H9 (cell line): ENCODE results near the gene TEC. TPM values are rescaled to one million over a fixed set of nuclear protein-coding genes. Genes with fewer than 3 reads are reported as not detected.

Source experiments
- DNase-seq: peaks from one replicate; pipeline ENCODE4 v3.0.0-alpha.2; 2017
- H2AFZ ChIP-seq: one replicate; pipeline ENCODE4 v1.6.1; 2013; ENCODE audit warnings: mild to moderate bottlenecking, low read length, control low read depth, moderate library complexity
- H2AK5ac ChIP-seq: 2 replicates; pipeline ENCODE4 v1.6.1; 2013; ENCODE audit warnings: low read length, control low read depth, mixed read lengths; ENCODE audit not compliant: insufficient read length
- H2BK120ac ChIP-seq: one replicate; pipeline ENCODE4 v1.6.1; 2013; ENCODE audit warnings: low read depth, mild to moderate bottlenecking, low read length, control low read depth, inconsistent platforms; ENCODE audit not compliant: poor library complexity, severe bottlenecking
- H2BK12ac ChIP-seq: 2 replicates; pipeline ENCODE4 v1.6.1; 2013; ENCODE audit warnings: low read length, control low read depth, mixed read lengths, low read depth; ENCODE audit not compliant: insufficient read length
- H2BK15ac ChIP-seq: 2 replicates; pipeline ENCODE4 v1.6.1; 2013; ENCODE audit warnings: low read depth, low read length, control low read depth
- H2BK20ac ChIP-seq: one replicate; pipeline ENCODE4 v1.6.1; 2013; ENCODE audit warnings: low read depth, mild to moderate bottlenecking, low read length, control low read depth, inconsistent platforms; ENCODE audit not compliant: poor library complexity, severe bottlenecking
- H2BK5ac ChIP-seq: 2 replicates; pipeline ENCODE4 v1.6.1; 2013; ENCODE audit warnings: low read length, control low read depth, mixed read lengths; ENCODE audit not compliant: insufficient read length
- H3K14ac ChIP-seq: 2 replicates; pipeline ENCODE4 v1.6.1; 2013; ENCODE audit warnings: low read length, control low read depth; ENCODE audit not compliant: insufficient read depth
- H3K18ac ChIP-seq: 2 replicates; pipeline ENCODE4 v1.6.1; 2013; ENCODE audit warnings: low read depth, mild to moderate bottlenecking, mixed read lengths, low read length, control low read depth; ENCODE audit not compliant: insufficient read length
- H3K23ac ChIP-seq: 2 replicates; pipeline ENCODE4 v1.6.1; 2013; ENCODE audit warnings: low read length, control low read depth, mixed read lengths, low read depth; ENCODE audit not compliant: insufficient read length
- H3K23me2 ChIP-seq: 2 replicates; pipeline ENCODE4 v1.6.1; 2013; ENCODE audit warnings: low read depth, mild to moderate bottlenecking, mixed read lengths, low read length, control low read depth; ENCODE audit not compliant: insufficient read length, poor library complexity, severe bottlenecking
- H3K27ac ChIP-seq: 2 replicates; pipeline ENCODE4 v1.5.1; 2013; ENCODE audit warnings: low read length, control low read depth, mixed read lengths, low read depth; ENCODE audit not compliant: insufficient read length
- H3K27me3 ChIP-seq: 2 replicates; pipeline ENCODE4 v1.6.1; 2013; ENCODE audit warnings: low read length, control low read depth, inconsistent platforms; ENCODE audit not compliant: insufficient read depth
- H3K4ac ChIP-seq: 2 replicates; pipeline ENCODE4 v1.6.1; 2013; ENCODE audit warnings: low read depth, mild to moderate bottlenecking, control low read depth, inconsistent platforms, low read length, moderate library complexity
- H3K4me1 ChIP-seq: 2 replicates; pipeline ENCODE4 v1.6.1; 2013; ENCODE audit warnings: low read length, control low read depth, inconsistent platforms; ENCODE audit not compliant: insufficient read depth
- H3K4me2 ChIP-seq: 2 replicates; pipeline ENCODE4 v1.6.1; 2013; ENCODE audit warnings: low read length, control low read depth, mixed read lengths; ENCODE audit not compliant: insufficient read length, insufficient read depth
- H3K56ac ChIP-seq: 2 replicates; pipeline ENCODE4 v1.6.1; 2013; ENCODE audit warnings: low read depth, mild to moderate bottlenecking, mixed read lengths, low read length, control low read depth; ENCODE audit not compliant: insufficient read length
- H3K79me1 ChIP-seq: 2 replicates; pipeline ENCODE4 v1.6.1; 2013; ENCODE audit warnings: low read depth, mild to moderate bottlenecking, moderate library complexity, low read length, control low read depth, inconsistent platforms; ENCODE audit not compliant: insufficient read depth, poor library complexity, severe bottlenecking
- H3K79me2 ChIP-seq: 2 replicates; pipeline ENCODE4 v1.6.1; 2013; ENCODE audit warnings: low read length, control low read depth, inconsistent platforms; ENCODE audit not compliant: insufficient read depth
- H3K9ac ChIP-seq: 2 replicates; pipeline ENCODE4 v1.6.1; 2013; ENCODE audit warnings: low read length, control low read depth, mixed read lengths; ENCODE audit not compliant: insufficient read length; ENCODE audit errors: extremely low read depth
- H3K9me3 ChIP-seq: one replicate; pipeline ENCODE4 v1.6.1; 2013; ENCODE audit warnings: low read depth, low read length, inconsistent platforms; ENCODE audit not compliant: control insufficient read depth
- H3T11ph ChIP-seq: one replicate; pipeline ENCODE4 v1.6.1; 2013; ENCODE audit warnings: mild to moderate bottlenecking, low read length, control low read depth, inconsistent platforms
- H4K20me1 ChIP-seq: one replicate; pipeline ENCODE4 v1.6.1; 2013; ENCODE audit not compliant: control insufficient read depth, insufficient read length, insufficient read depth
- H4K5ac ChIP-seq: 2 replicates; pipeline ENCODE4 v1.6.1; 2013; ENCODE audit warnings: low read depth, mild to moderate bottlenecking, mixed read lengths, low read length, control low read depth; ENCODE audit not compliant: insufficient read length
- H4K8ac ChIP-seq: replicated peaks from 2 replicates; pipeline ENCODE4 v1.6.1; 2013; ENCODE audit warnings: low read length, control low read depth, mixed read lengths, low read depth; ENCODE audit not compliant: insufficient read length
- H4K91ac ChIP-seq: 2 replicates; pipeline ENCODE4 v1.6.1; 2013; ENCODE audit warnings: low read depth, mild to moderate bottlenecking, moderate library complexity, mixed read lengths, low read length, control low read depth; ENCODE audit not compliant: insufficient read length
- H3K27ac Mint-ChIP-seq, 3 experiments: 2 replicates in 2 of 3; 3 replicates in 1 of 3; pipeline ENCODE4 v1.8.0; 2020 to 2021; ENCODE audit warnings: mixed read lengths in 3 of 3, mild to moderate bottlenecking in 1 of 3, moderate library complexity in 1 of 3
- H3K27me3 Mint-ChIP-seq: 2 replicates; pipeline ENCODE4 v1.8.0; 2021; ENCODE audit warnings: low read depth, mild to moderate bottlenecking, moderate library complexity, mixed read lengths
- H3K36me3 Mint-ChIP-seq, 3 experiments: 2 replicates in 2 of 3; 3 replicates in 1 of 3; pipeline ENCODE4 v1.8.0; 2020 to 2021; ENCODE audit warnings: low read depth in 3 of 3, mixed read lengths in 3 of 3; ENCODE audit not compliant: insufficient read depth in 1 of 3
- H3K4me1 Mint-ChIP-seq, 2 experiments: 2 replicates each; pipeline ENCODE4 v1.8.0; 2020; ENCODE audit warnings: mixed read lengths in 2 of 2
- H3K4me3 Mint-ChIP-seq, 2 experiments: 2 replicates in 1 of 2; 3 replicates in 1 of 2; pipeline ENCODE4 v1.8.0; 2020 to 2021; ENCODE audit warnings: mild to moderate bottlenecking in 2 of 2, mixed read lengths in 2 of 2, moderate library complexity in 1 of 2
- H3K9me3 Mint-ChIP-seq, 2 experiments: 2 replicates in 1 of 2; 3 replicates in 1 of 2; pipeline ENCODE4 v1.8.0; 2020; ENCODE audit warnings: mild to moderate bottlenecking in 2 of 2, mixed read lengths in 2 of 2, moderate library complexity in 1 of 2
- WGBS: extraction: QIAGEN DNeasy Blood & Tissue Kit; methylation state at CpG from one replicate; pipeline ENCODE4 v1.1.7; 2013; ENCODE audit warnings: missing lambda C conversion rate, low lambda C conversion rate, mixed read lengths; ENCODE audit not compliant: insufficient read length; ENCODE audit errors: extremely low coverage; 5-methylcytosine and 5-hydroxymethylcytosine counted together
- total RNA-seq: library from RNA; stranded (reverse); gene quantifications from 2 replicates; pipeline ENCODE4 v1.2.1, GENCODE V29; 2021
- TF ChIP-seq, protein P1 (sequence below): fragments of 200-600 bp; sonication (generic); conservative IDR thresholded peaks from 3 replicates; pipeline ENCODE4 v1.8.0; 2021; ENCODE audit warnings: antibody characterized with exemption, mild to moderate bottlenecking

The TEC gene
- total RNA-seq, 1 experiment from 2014 or later: 1.8 TPM

DNA sequence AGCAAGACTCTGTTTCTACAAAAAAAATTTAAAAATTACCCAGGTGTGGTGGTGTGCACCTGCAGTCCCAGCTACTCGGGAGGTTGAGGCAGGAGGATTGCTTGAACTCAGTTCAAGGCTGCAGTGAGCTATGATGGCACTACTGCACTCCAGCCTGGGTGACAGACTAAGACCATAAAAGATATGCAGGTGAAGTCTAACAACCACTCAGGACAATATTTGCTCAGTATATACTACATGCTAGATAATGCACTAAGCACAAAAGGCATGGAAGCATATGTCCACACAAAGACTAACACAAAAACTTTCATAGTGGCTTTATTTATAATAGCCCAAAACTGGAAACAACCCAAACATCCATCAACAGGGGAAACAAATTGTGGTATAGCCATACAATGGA lies 77.9 kb downstream of the TEC start:
- Mint-ChIP-seq H3K4me1 (peaks cover 6 to 8% of the 10 kb centered on the region in 2 experiments), H3K9me3 (peaks cover 0 to 2% of the 10 kb centered on the region in 2 experiments; a peak in 1 of 5 replicates), H3K4me3 (no peak overlapping the region), H3K27me3 (no peaks in the 10 kb centered on the region), H3K27ac (no peak overlapping the region), H3K36me3 (peaks cover 0 to 6% (median 0%) of the 10 kb centered on the region in 3 experiments; a peak in 2 of 7 replicates)
- WGBS: no CpG with 5 or more reads among the region's 1 CpG
- H3K79me2 ChIP-seq: no peaks in the 10 kb centered on the region
- no peak overlapping the region for H4K8ac ChIP-seq
- H3K79me1 ChIP-seq: no peaks in the 10 kb centered on the region
- no peak overlapping the region for H3K23ac ChIP-seq
- H3K14ac ChIP-seq: no peak overlapping the region
- no peak overlapping the region for H4K5ac ChIP-seq
- H2BK15ac ChIP-seq: no peak overlapping the region
- H3K27ac ChIP-seq: no peak overlapping the region
- no peaks in the 10 kb centered on the region for H3K27me3 ChIP-seq
- H2BK5ac ChIP-seq: no peak overlapping the region
- no peaks in the 10 kb centered on the region for H4K20me1 ChIP-seq
- H2BK12ac ChIP-seq: no peak overlapping the region
- H3K23me2 ChIP-seq: no peaks in the 10 kb centered on the region
- H4K91ac ChIP-seq: no peak overlapping the region
- no peaks in the 10 kb centered on the region; the same call in 1 of the 2 replicates for H3K4me1 ChIP-seq
- no peaks in the 10 kb centered on the region for H3K9me3 ChIP-seq
- no peak overlapping the region for H3K18ac ChIP-seq
- H3K9ac ChIP-seq: no peak overlapping the region
- no peak overlapping the region for H2BK120ac ChIP-seq
- no peak overlapping the region for H3K56ac ChIP-seq
- H2BK20ac ChIP-seq: no peak overlapping the region
- H2AFZ ChIP-seq: no peak overlapping the region
- H3K4ac ChIP-seq: no peak overlapping the region
- no peak for DNase-seq
- H2AK5ac ChIP-seq: no peak overlapping the region
- TF ChIP-seq, protein P1, sequence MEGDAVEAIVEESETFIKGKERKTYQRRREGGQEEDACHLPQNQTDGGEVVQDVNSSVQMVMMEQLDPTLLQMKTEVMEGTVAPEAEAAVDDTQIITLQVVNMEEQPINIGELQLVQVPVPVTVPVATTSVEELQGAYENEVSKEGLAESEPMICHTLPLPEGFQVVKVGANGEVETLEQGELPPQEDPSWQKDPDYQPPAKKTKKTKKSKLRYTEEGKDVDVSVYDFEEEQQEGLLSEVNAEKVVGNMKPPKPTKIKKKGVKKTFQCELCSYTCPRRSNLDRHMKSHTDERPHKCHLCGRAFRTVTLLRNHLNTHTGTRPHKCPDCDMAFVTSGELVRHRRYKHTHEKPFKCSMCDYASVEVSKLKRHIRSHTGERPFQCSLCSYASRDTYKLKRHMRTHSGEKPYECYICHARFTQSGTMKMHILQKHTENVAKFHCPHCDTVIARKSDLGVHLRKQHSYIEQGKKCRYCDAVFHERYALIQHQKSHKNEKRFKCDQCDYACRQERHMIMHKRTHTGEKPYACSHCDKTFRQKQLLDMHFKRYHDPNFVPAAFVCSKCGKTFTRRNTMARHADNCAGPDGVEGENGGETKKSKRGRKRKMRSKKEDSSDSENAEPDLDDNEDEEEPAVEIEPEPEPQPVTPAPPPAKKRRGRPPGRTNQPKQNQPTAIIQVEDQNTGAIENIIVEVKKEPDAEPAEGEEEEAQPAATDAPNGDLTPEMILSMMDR: no peak
- H3T11ph ChIP-seq: no peak overlapping the region
- no peak overlapping the region for H3K4me2 ChIP-seq
